Prostate gland (tissue), 2 donors: ENCODE data around the gene CADM4. TPM values are rescaled to one million over a fixed set of nuclear protein-coding genes. Genes with fewer than 3 reads are reported as not detected.

ENCODE experiments used
- DNase-seq: peaks from one replicate; pipeline ENCODE4 v3.0.0-alpha.2; 2019; ENCODE audit warnings: low spot score
- H3K27ac ChIP-seq, 2 donors: fragments of 200-600 bp; sonication (generic); 2 replicates each; pipeline ENCODE4 v1.5.1; 2017 to 2019
- H3K27me3 ChIP-seq: fragments of 200-600 bp; sonication (generic); replicated peaks from 2 replicates; pipeline ENCODE4 v1.5.1; 2019; ENCODE audit not compliant: insufficient read depth
- H3K36me3 ChIP-seq, 2 donors: fragments of 200-600 bp; sonication (generic); 1 replicate in 1 of 2; 2 replicates in 1 of 2; pipeline versions ENCODE4 v1.5.1 to v1.8.1; 2017 to 2019
- H3K4me1 ChIP-seq: fragments of 200-600 bp; sonication (generic); replicated peaks from 2 replicates; pipeline ENCODE4 v1.5.1; 2019
- H3K4me3 ChIP-seq, 2 donors: fragments of 200-600 bp; sonication (generic); 2 replicates each; pipeline ENCODE4 v1.5.1; 2017 to 2019
- H3K9me3 ChIP-seq: fragments of 200-600 bp; sonication (generic); 2 replicates; pipeline ENCODE4 v1.5.1; 2017
- POLR2A ChIP-seq: fragments of 450-650 bp; IDR thresholded peaks from one replicate; pipeline ENCODE4 v1.6.1; 2016; ENCODE audit warnings: antibody characterized with exemption, mild to moderate bottlenecking
- POLR2AphosphoS5 ChIP-seq: sonication (generic); formaldehyde crosslinking; IDR thresholded peaks from one replicate; pipeline ENCODE4 v1.6.1; 2017; ENCODE audit warnings: antibody characterized with exemption
- WGBS: methylation state at CpG from one replicate; pipeline ENCODE4 v1.1.5; 2018; 5-methylcytosine and 5-hydroxymethylcytosine counted together
- intact Hi-C: fragments of 100-400 bp; cut with DNase I; formaldehyde crosslinking; loops from one replicate; pipeline ENCODE4 v1.14.2; 2022
- total RNA-seq, 2 donors: library from RNA; depleted of rRNA; stranded (reverse); fragments of >200 nt; gene quantifications; one replicate each; pipeline ENCODE4 v1.1.0, GENCODE V29; 2016
- TF ChIP-seq, protein P1 (sequence below), 4 experiments: fragments of 200-600 bp in 2 of 4; fragments of 450-650 bp in 2 of 4; sonication (generic) in 2 of 4; IDR thresholded peaks; 1 replicate in 3 of 4; 2 replicates in 1 of 4; pipeline ENCODE4 v1.5.1; 2016 to 2019; ENCODE audit warnings: antibody characterized with exemption in 4 of 4, mild to moderate bottlenecking in 2 of 4, moderate library complexity in 2 of 4

Gene CADM4
- total RNA-seq, 2 donors from 2014 or later = 21.1 to 49.4 TPM

DNA sequence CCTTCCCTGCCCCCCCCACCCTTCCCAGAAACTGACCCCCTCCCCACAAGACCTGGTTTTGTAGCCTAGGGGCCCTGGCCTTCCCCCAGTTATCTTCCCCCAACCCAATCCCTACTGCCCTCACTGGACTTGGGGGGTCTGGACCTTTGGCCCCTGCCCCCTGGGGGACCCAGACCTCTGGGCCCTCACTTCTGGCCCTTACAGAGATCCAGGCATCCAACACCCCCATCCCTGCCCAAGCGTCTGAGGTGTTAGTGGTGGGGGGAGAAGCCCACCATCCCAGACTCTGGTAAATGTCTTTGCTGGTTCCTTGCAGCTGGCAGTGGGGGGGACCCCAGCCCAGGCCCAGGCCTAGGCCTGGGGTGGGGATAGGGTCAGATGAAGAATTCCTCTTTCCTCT lies 16.7 kb downstream of the CADM4 start:
- Histone ChIP-seq H3K27me3 (no peaks in the 10 kb centered on the region), H3K27ac (no peak overlapping the region), H3K4me1 (no peaks in the 10 kb centered on the region), H3K4me3 (no peak overlapping the region), H3K9me3 (no peaks in the 10 kb centered on the region), H3K36me3 (no peaks in the 10 kb centered on the region)
- TF ChIP-seq, protein P1, sequence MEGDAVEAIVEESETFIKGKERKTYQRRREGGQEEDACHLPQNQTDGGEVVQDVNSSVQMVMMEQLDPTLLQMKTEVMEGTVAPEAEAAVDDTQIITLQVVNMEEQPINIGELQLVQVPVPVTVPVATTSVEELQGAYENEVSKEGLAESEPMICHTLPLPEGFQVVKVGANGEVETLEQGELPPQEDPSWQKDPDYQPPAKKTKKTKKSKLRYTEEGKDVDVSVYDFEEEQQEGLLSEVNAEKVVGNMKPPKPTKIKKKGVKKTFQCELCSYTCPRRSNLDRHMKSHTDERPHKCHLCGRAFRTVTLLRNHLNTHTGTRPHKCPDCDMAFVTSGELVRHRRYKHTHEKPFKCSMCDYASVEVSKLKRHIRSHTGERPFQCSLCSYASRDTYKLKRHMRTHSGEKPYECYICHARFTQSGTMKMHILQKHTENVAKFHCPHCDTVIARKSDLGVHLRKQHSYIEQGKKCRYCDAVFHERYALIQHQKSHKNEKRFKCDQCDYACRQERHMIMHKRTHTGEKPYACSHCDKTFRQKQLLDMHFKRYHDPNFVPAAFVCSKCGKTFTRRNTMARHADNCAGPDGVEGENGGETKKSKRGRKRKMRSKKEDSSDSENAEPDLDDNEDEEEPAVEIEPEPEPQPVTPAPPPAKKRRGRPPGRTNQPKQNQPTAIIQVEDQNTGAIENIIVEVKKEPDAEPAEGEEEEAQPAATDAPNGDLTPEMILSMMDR (IDR thresholded peaks at IDR 0.05) = no peak
- TF ChIP-seq POLR2A = no peak
- no peak for TF ChIP-seq POLR2AphosphoS5
- DNase-seq = no peak
- intact Hi-C loops = no loop called here
- WGBS = 88% methylated on average over 1 of the region's 1 CpG

DNA sequence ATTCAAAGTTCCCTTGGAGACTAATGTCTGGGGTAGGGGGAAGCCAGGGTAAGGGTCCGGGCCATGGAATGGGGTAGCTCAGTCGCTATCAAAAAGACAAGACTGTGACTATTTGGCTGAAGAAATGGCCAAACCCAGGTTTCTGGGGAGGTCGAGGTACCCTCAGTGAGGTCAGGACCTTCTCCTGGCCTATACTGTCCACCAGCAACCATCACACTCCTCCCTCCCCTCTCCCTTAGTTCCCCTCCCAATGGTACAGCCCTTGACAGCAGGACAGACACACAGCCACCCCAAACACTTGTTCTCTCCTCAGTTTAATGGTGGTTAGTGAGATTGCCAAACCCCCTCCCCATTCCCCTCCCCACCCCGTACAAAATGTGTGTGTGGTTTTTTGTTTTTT lies 17.6 kb downstream of the CADM4 start:
- DNase-seq = no peak
- Histone ChIP-seq H3K9me3 (no peaks in the 10 kb centered on the region), H3K4me3 (no peak overlapping the region), H3K27ac (no peak overlapping the region), H3K4me1 (no peaks in the 10 kb centered on the region), H3K27me3 (no peaks in the 10 kb centered on the region), H3K36me3 (no peaks in the 10 kb centered on the region)
- 73% methylated on average over 4 of the region's 4 CpGs for WGBS
- intact Hi-C loops = no loop called here
- no peak for TF ChIP-seq POLR2A
- TF ChIP-seq POLR2AphosphoS5 = no peak
- TF ChIP-seq, protein P1 (IDR thresholded peaks at IDR 0.05) = no peak

DNA sequence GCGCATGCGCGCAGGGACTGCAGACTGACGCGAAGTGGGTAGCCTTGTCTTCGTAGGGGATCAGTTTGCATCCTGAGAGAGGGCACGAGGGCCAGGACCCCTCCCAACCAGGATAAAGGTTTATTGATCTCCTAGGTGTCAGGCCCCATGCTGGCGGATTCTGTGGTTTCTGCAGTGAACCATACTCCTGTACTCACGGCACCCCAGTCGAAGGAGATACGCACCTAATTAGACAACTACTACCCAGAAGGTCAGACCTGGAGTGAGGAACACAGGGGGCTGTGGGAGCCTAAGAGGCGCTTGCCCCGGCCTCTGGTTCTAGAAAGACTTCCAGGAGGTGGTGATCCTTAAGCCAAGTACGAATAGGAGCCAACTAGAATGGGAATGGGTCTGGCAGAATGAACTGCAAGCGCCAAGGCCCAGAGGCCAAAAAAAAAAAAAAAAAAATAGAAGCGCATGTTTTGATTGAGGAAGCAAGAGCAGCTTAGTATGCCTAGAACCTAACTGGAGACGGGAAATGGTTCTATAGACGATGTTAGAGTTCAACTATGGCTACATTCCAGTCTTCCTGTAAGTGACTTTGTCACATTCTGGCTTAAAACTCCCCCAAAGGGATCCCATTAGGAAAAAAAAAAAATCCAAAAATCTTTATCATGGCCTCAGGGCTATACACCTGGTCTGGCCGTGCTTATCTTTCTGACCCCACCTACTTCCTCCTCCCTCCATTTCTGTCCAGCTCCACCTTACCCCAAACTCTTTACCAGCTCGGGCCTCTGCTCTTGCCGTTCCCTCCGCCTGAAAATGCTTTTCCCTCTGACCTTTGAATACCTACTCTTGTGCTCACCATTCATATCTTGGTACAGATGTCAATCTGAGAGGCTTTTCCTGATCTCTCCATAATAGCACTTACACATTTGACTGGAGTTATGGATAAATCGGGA lies 19.3 kb downstream of the CADM4 start:
- Histone ChIP-seq H3K27me3 (no peaks in the 10 kb centered on the region), H3K9me3 (no peaks in the 10 kb centered on the region), H3K4me3 (peak overlapping the region; percentile 68 to 73), H3K36me3 (no peaks in the 10 kb centered on the region), H3K27ac (peak overlapping the region; percentile 91), H3K4me1 (no peaks in the 10 kb centered on the region)
- TF ChIP-seq POLR2AphosphoS5 (no peak), POLR2A (no peak)
- whole genome bisulfite sequencing = 33% methylated on average over 23 of the region's 23 CpGs
- no peak for DNase-seq
- intact Hi-C loops = no loop called here

DNA sequence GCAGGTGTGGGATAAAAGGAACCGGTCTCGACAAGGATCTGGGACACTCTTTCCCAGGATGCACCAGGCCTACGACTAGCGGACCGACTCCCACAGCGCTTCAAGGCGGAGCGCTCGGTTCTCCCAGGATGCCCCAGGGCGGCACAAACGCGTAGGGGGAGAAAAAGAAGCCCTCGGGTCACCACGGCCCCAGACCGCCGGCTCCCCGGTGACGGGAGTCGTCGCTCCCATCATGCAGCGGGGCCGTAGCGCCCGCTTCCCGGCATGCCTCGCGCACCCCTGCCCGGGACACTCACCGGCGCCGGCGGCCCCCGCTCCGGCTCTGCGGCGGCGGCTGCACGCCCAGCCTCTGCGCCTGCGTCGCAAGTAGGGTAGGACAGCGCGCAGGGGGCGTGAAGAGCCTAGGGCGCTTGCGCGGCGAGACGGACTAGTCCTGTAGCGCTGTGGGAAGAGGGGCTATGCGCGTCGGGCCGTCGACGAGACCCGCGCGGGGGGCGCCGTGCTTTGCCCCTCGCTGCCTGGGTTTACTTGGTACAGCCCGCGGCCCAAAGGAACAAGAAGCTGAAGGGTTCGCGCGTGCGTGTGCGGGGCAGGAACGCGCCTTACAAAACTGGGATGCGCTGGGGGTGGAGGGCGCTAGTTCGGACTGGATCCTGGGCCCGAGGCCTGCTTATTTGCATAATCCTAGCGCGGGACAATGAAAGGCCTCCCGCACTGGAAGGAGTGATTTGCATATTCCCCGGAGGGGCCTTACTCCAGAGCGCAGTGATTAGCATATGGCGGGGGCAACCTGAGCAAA lies 20.2 kb downstream of the CADM4 start, which contains the start of gene ZNF428:
ZNF428 (minus strand) TSS at position 368 of the 799 bp plus-strand sequence. CDS start 5,325 bp downstream, outside the sequence.
- DNase-seq = peak; percentile 83
- TF ChIP-seq, protein P1 (IDR thresholded peaks at IDR 0.05) = peak in 1 of 4 experiments; percentile 18
- TF ChIP-seq POLR2A (peak; percentile 65), POLR2AphosphoS5 (peak; percentile 65)
- intact Hi-C loops = no loop called here
- H3K27me3 ChIP-seq = no peaks in the 10 kb centered on the region
- no peaks in the 10 kb centered on the region for H3K36me3 ChIP-seq
- WGBS = under 1% methylated on average over 64 of the region's 81 CpGs
- H3K27ac ChIP-seq = peak within 1 kb of the TSS; percentile 91
- no peaks in the 10 kb centered on the region for H3K9me3 ChIP-seq
- H3K4me3 ChIP-seq = peak within 1 kb of the TSS; percentile 68 to 73
- H3K4me1 ChIP-seq = no peaks in the 10 kb centered on the region

DNA sequence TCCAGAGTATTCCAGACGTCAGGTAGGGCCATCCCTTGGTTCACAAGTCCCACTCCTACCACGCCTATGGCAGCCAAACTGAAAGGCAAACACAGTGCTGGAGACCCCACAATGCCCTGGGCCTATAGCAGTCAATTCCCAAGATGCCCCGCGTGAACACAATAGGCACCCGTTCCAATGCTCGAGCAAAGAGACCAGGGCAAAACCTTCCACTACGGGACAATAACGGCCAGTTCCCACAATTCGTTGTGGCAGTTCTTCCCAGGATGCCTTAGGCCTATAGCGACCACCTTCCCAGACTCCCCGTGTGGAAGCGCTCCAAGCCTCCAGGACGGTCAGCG lies 20.8 kb downstream of the CADM4 start:
- H3K36me3 ChIP-seq = no peaks in the 10 kb centered on the region
- no peak for DNase-seq
- intact Hi-C loops = no loop called here
- WGBS = 0% methylated on average over 14 of the region's 14 CpGs
- peak overlapping the region; percentile 91 for H3K27ac ChIP-seq
- H3K4me3 ChIP-seq = peak overlapping the region; percentile 68 to 73
- no peaks in the 10 kb centered on the region for H3K27me3 ChIP-seq
- H3K9me3 ChIP-seq = no peaks in the 10 kb centered on the region
- no peak for TF ChIP-seq POLR2AphosphoS5
- TF ChIP-seq POLR2A = no peak
- TF ChIP-seq, protein P1 (IDR thresholded peaks at IDR 0.05) = no peak
- H3K4me1 ChIP-seq = no peaks in the 10 kb centered on the region
